Measurements from ENCODE around the gene MYLK.
"Not testable (repeated sequence)": the region's sequence is repeated elsewhere in the genome, so short reads cannot be mapped to it uniquely, and the experiment has no call there.

MYLK gene

GRCh38 chr3:123627673-123628670 is 256.2 kb downstream of the MYLK start:
- no peak for DNase-seq (ENCODE audit: low read depth in 3 of 3, low spot score in 1 of 3)

- no peak for DNase-seq (ENCODE audit: low read depth in 3 of 3, low spot score in 1 of 3)
These were observed 257.3 kb downstream of the MYLK start for GRCh38 chr3:123626881-123627280.

- DNase-seq (ENCODE audit: low read depth in 3 of 3, low spot score in 1 of 3) = no peak
These were observed 259.8 kb downstream of the MYLK start for GRCh38 chr3:123624302-123624701.

- no peak for DNase-seq (ENCODE audit: low read depth in 3 of 3, low spot score in 1 of 3)
These were observed 260.7 kb downstream of the MYLK start for GRCh38 chr3:123623346-123623880.

GRCh38 chr3:123622766-123623165 is 261.4 kb downstream of the MYLK start:
- no peak for DNase-seq (ENCODE audit: low read depth in 3 of 3, low spot score in 1 of 3)

- DNase-seq (ENCODE audit: low read depth in 3 of 3, low spot score in 1 of 3) = no peak
These were observed 262.3 kb downstream of the MYLK start for GRCh38 chr3:123621850-123622189.

GRCh38 chr3:123621186-123621849 is 262.8 kb downstream of the MYLK start:
- no peak for DNase-seq (ENCODE audit: low read depth in 3 of 3, low spot score in 1 of 3)

- no peak for DNase-seq (ENCODE audit: low read depth in 3 of 3, low spot score in 1 of 3)
These were observed 263.8 kb downstream of the MYLK start for GRCh38 chr3:123620343-123620742.

GRCh38 chr3:123618768-123619484 is 265.2 kb downstream of the MYLK start:
- DNase-seq (ENCODE audit: low read depth in 3 of 3, low spot score in 1 of 3) = no peak

GRCh38 chr3:123618076-123618708 is 265.9 kb downstream of the MYLK start:
- no peak for DNase-seq (ENCODE audit: low read depth in 3 of 3, low spot score in 1 of 3)

- no peak for DNase-seq (ENCODE audit: low read depth in 3 of 3, low spot score in 1 of 3)
These were observed 267.5 kb downstream of the MYLK start for GRCh38 chr3:123616593-123616992.

GRCh38 chr3:123613543-123613942 is 270.6 kb downstream of the MYLK start:
- no peak for DNase-seq (ENCODE audit: low read depth in 3 of 3, low spot score in 1 of 3)

- DNase-seq (ENCODE audit: low read depth in 3 of 3, low spot score in 1 of 3) = not testable (repeated sequence)
These were observed 272.5 kb downstream of the MYLK start for GRCh38 chr3:123611674-123612073.

- no peak for DNase-seq (ENCODE audit: low read depth in 3 of 3, low spot score in 1 of 3)
These were observed 273.1 kb downstream of the MYLK start for GRCh38 chr3:123611082-123611481.

GRCh38 chr3:123610331-123610730 is 273.8 kb downstream of the MYLK start:
- no peak for DNase-seq (ENCODE audit: low read depth in 3 of 3, low spot score in 1 of 3)

- no peak for DNase-seq (ENCODE audit: low read depth in 3 of 3, low spot score in 1 of 3)
These were observed 275.1 kb downstream of the MYLK start for GRCh38 chr3:123609063-123609462.

GRCh38 chr3:123608263-123608937 is 275.7 kb downstream of the MYLK start:
- no peak for DNase-seq (ENCODE audit: low read depth in 3 of 3, low spot score in 1 of 3)

GRCh38 chr3:123606527-123606926 is 277.6 kb downstream of the MYLK start:
- no peak for DNase-seq (ENCODE audit: low read depth in 3 of 3, low spot score in 1 of 3)

- no peak for DNase-seq (ENCODE audit: low read depth in 3 of 3, low spot score in 1 of 3)
These were observed 278.3 kb downstream of the MYLK start for GRCh38 chr3:123605789-123606234.

- DNase-seq (ENCODE audit: low read depth in 3 of 3, low spot score in 1 of 3) = not testable (repeated sequence)
These were observed 281.0 kb downstream of the MYLK start for GRCh38 chr3:123603153-123603552.
